ENCODE results near the gene GGT6.

The GGT6 gene

DNA sequence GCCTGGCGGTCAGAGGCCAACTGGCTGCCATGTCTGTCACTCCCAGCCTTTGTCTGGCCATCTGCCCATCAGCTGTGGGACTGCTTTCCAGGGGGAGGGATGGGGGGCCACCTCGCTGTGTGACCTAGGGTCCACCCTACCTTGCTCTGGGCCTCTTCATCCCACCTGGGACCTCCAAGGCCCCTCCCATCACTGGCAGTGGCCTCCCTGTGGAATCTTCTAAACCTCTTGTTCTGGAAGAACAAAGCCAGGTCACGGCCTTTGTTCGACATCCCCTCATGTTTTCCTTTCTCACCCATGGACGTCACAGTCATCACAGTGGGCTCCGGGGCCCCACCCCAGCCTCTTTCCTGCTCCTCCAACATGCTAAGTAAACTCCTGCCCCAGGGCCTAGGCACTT is 37.7 kb downstream of the GGT6 start:
- DNase-seq (ENCODE audit: low read depth), result no peak

DNA sequence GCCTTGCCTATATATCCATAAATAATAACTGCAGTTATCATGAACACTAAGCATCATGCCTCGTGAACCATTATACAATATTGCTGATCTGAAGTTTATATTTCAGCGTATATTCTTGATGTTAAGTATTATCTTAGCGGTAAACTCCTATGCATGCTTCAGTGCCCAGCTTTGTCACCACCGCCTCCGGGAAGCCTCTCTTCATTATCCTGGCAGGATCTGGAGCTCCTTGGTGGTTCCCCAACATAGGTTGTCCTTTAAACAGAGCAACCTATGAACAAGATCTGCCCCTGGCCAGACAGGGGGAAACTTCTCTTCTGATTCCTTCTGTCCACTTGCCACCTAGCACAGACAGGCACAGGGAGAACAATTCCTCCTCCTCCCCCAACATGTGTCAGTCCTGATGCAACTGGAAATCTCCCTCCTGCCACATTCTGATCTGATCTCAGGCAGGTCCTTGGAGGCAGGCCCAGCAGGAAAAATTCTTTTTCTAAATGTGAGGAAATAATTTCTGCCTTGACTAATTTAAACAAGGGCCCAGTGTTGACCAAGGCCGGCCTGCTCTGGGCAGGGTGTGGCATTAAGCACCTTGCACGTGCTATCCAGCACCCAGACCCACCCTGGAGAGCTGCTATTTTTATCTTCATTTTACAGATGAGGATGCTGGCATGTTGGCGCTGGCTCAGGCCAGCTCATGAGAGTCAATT is 39.3 kb downstream of the GGT6 start:
- no peak for DNase-seq (ENCODE audit: low read depth)

DNA sequence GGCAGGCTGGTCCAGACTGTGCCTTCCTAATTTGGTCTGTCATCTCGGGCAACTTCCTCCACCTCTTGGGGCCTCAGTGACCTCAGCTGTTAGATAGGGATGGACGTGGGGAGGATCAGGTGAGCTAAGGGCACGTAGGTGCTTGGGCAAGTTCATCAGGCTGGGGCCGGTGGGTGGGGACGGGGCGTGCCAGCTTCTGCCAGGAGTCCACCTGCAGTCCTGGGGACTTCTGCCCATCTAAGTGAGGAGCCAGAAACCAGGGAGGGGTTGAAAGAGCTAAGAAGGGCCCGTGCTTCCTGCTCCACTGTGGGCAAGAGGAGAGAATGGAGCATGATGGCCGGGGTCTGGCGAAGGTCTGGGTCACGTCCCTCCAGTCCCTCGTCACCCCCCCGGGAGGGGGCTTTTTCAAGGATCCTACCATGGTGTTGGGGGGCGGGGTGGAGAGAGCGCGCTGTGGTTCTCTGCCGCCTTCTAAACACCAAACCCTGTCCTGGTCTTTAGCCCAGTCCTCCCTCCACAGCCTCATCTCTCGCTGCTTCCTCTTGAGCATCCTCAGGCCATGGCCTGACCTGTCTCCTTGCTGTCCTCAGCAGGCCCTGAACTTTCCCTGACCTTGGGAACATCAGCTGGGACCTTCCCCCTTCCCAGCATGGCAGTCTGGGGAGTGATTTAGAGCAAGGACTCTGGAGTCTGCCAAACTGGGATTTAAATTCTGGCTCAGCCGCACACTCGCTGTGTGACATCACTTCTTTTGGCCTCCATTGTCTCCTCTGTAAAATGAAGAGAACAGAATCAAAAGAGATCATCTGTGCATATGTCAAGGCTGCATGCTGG is 40.1 kb downstream of the GGT6 start:
- DNase-seq (ENCODE audit: low read depth), result no peak

DNA sequence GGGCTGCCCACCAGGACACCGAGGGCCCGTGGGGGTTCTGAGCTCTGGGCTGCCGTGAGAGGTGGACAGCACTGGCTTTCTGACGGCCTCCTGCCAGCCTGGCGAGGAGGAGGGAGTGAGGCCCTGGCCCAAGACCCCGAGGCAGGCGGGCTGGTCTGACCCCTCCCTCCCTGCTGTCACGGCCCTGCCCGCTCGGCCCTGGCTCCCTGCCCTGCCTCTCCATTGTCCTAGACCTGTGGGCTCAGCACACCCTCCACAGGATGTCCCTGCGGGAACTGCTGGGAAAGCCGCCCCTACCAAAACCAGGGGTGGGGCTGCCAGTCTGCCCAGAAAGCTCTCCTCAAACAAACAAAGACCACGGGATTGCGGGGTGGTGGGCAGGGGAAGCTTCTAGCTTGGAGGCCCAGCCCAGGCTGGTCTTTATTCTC is 41.0 kb downstream of the GGT6 start:
- DNase-seq (ENCODE audit: low read depth), result no peak

DNA sequence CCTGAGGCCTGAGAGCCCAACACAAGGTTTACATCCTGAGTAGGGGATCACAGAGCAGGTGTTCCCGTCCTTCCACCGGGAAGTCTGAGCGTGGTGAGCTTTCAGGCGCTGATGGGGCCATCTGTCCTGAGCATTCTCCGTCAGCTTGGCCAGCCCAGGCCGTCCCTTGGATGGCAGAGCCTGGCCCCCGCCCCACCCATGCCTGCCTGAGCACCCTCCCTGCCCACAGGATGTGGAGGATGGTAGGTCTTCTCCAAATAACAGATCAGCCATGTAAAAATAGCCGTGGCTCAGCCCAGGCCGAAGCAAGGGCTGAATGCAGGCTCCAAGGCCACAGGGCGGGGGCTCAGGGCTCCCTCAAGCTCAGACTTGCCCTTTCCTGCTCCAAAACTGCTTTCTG is 41.5 kb downstream of the GGT6 start:
- DNase-seq (ENCODE audit: low read depth), result no peak

DNA sequence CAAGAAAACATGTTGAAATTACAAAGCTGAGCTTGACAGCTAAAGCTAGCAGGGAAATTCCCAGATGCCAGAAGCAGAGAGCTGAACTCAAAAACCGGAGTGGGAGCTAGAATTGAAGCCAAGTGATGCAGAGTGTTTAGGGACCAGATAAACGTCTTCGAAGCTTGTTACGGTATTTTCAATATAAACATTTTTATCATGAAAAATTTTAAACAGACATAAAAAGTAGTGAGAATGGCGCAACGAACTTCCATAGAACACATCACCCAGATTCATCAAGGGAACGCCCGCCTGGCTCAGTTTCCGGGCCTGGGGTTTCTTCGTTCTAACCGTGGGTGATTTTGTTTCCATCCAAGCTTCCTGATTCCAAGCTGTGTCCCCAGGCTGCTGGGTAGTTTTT is 43.6 kb downstream of the GGT6 start:
- DNase-seq (ENCODE audit: low read depth), result no peak

DNA sequence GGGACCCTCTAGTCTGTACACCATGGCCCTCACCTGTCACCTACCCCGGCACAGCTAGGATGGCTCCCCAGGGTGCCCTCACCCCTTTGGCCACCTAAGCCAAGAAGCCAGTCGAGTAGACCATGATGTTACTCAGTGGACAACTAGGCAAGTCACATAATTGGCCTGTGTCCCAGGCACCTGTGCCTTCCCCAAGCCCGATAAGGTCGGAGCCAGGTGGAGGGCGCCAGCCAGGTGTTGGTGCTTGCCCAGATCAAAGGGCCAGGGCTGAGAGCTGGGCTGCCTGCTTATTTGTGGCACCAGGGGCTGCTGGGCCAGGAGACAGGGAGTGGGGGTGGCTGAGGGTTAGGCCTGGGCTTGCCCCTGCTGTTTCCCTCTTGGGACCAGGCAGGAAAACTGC is 44.9 kb downstream of the GGT6 start:
- DNase-seq (ENCODE audit: low read depth), result no peak

DNA sequence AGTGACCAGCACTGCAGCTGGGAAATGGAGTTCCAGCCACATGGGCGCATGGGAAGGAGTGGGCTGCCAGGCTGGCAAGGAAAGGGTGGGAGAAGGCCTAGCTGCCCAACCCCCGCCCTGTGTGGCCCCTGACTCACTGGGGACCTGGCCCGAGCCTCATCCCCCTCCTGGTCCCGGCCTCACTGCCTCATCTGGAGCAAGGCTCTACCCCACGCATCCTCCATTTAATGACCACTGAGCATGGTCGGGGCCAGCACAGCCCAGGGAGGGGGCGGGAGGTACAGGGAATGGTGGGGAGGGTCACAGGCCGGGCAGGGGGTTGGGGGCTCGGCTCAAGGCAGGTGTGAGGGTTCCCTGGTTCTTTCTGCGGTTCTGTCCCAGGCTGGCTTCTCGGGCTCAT is 45.6 kb downstream of the GGT6 start:
- DNase-seq (ENCODE audit: low read depth), result no peak

DNA sequence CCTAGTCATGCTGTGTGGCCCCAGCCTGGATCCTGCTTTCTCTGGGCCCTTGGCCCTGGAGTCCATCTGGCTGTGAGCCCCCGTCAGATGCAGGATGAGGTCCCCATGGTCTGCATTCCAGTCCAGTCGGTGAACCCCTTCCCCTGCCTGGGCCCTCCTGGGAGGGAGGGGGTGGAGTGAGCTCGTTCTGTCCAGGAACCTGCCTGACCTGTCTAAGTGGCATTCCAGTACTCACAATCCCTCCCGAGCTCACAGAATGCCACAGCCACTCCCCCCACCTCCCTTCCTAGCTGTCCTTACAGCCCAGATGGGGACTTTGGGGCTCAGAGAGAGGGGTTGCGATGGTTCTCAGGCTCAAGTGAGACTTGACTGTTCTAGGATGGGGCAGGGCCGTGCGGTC is 46.2 kb downstream of the GGT6 start:
- DNase-seq (ENCODE audit: low read depth), result no peak

DNA sequence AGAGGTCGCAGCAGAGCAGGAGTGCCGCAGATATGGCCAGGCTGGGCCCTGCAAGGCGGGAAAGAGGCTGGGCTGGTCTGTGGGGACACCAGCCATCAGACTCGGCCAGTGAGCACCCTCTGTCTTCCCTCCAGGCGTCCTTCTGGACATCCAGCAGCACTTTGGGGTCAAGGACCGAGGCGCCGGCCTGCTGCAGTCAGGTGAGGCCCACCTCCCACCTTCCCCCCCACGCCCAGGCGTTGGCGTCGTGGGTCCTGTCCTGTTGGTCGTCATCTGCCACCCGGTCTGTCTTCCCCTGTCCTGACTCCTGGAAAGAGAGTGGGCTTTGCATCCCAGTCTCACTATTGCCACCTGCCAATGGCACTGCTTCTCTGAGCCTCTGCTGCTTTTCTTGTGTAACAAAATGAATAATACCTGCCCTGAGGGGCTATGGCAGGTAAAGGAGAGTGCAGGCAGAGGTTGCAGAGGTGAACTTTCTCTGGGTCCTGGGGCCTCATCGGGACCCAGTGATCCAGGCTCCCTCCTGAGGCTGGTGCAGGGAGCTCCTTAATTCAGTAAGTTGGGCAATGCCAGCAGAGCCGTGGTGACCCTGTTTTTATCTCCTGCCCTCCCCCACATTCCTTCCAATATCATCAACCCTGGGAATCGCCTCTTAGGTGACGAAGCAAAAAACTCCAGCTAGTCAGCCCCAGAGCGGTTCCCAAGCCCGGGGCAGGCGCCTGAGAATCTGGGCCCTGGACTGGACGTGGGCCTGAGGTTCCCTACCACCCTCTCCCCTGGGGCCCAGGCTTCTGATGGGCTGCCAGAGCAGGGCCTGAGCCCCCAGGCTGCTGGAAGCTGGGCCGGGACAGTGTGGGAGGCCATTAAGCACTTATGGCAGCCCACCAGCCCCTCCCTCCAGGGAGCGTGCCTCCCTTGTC is 47.0 kb downstream of the GGT6 start:
- no peak for DNase-seq (ENCODE audit: low read depth)

DNA sequence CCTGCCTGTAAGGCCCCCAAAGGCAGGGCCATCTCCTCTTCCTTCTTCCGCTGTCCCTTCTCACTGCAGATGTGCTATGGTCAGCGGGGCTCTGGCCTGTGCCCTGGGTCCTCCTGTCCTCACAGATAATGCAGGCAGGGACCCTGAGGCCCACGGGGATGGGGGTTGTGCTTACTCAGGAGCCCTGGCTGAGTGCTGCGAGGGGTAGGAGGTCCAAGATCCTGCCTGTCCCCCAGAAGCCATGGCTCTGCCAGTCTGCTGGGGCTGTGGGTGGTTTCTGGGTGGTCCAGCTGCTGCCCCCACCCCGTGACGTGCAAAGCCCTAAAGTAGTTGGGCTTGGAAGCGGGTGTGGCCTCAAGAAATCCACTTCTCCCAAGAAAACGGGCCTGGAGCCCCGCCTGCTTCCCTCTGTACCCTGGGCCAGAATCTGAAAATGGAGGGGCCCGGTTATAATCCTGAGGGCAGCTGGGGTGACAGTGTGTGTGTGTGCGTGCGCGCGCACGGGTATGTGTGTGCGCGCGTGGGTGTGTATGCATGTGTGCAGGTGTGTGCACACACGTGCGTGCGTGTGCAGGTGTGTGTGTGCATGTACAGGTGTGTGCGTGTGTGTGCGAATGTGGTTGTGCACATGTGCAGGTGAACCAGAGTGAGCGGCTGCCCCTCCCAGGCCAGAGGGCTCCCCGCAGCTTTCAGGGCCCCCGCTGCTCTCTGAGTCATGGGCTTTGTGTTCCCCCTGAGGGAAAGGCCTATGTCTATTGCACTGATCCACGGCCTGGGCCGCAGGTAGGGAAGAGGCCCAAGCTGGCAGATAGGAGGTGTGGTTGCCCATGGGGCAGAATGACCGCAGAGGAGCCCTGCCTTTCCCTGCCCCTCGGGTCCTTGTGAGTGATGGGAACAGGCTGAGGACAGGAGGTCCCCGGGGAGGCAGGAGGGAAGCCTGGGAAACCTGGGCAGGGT is 47.9 kb downstream of the GGT6 start:
- DNase-seq (ENCODE audit: low read depth), result no peak

DNA sequence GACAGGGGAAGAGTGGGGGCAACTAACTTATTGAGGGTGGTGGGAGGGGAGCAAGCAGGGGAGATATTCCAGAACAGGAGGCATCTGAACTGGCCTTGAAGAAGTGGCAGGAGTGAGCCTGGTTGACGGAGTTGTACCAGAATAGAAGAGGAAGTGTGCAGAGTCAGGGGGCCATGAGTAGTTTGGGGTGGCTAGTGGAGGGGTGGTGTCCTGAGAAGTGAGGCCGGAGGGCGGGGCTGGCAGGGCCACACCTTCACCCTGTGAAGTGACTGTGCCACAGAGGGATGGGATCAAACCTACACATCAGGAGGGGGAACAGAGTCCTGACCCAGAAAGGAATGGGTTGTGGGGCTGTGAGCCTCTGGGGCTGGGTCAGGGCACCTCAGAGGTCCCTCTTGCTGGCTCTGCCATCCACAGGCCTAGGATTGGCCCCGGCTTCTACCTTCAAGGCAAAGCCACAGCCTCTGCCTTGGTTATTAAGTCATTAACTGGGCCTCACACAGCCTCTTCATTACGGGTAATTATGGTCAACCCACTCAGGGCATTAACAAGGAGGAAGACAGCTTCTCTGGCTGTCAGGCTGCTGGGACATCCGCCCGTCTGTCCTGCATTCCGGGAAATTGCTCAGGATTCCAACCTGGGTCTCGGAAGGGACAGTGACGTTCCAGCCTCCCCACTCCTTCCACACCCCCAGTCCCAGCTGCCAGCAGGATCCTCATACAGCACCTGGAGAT is 49.0 kb downstream of the GGT6 start:
- DNase-seq (ENCODE audit: low read depth), result no peak

DNA sequence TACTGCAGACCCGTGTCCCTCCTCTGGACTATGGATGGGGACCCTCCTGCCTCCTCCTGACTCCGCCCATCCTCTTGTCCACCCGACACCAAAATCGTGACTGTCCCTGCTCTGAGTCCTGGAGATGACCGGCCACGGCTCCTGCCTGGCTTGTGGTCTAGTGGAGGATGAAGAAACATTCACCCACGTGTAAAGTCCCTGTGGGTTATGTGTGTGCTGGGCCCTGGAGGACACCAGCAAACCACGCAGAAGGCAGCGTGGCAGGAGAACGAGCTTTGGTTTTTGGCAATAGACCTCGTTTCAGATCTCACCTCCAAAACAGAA is 49.8 kb downstream of the GGT6 start:
- DNase-seq (ENCODE audit: low read depth), result no peak

DNA sequence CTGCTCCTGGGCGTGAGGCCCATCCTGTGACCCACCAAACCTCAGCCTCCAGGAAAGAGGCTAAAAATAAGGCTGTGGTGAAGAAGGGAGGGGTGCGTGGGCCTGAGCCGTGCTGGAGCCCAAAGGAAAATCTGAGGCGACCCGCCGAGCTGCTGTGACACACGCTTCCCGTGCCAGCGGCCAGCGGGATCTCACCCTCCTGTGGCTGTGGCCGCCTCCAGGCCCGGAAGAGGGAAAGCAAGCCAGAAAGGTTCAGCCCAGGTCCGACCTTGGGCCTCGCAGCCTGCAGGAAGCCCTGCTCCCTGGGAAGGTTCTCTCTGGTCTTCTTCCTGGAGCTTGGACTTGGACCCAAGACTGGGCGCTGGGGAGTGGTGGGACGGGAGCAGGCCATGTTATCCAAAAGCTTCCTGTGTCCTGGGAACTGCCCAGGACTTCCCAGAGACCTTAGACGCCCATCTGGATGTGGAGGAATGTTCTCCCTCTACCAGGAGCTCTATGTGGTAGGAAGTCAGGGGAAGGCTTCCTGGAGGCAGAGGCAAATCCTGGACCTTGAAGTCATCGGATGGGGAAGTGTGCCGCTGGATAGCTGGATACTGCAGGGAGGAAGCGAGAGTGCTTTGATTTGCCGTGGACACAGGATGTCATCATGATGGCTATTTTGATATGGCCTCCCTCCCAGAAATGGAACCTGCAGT is 50.3 kb downstream of the GGT6 start:
- no peak for DNase-seq (ENCODE audit: low read depth)

DNA sequence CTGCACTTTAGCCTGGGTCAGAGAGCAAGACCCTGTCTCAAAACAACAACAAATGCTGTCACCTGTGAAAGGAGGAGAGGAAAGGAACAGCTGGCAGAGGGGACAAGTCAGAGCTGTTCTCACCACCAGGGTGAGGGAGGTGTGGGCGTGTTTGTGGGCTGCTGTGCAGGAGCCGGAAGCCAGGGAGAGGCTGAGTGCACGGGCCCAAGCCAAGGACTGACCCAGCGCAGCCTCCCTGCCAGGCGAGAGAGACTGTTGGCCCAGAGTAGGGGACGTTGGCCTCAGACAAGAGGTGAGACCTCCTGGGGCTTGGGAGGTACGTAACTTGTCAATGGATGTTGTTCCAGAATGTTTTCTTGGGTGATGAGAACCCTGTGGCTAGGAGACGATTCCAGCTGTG is 51.0 kb downstream of the GGT6 start:
- no peak for DNase-seq (ENCODE audit: low read depth)

DNA sequence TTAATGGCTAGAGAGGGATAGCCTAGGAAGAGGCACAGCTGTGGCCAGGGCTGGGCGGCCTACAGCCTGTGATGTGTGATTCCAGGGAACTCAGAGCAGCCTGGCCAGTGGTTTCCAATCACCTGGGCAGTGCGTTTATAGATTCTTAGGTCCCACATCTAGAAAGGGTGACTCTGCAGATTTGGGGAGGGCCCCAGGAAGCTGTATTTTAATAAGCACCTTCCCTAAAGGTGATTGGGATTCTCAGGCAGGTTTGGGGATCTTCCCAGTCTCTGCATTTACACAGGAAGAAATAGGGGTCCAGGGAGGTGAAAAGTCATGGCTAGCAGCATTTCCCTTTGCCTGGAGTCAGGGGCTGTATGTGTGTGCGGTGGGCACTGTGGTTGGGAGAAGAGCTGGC is 52.2 kb downstream of the GGT6 start:
- DNase-seq (ENCODE audit: low read depth), result no peak

DNA sequence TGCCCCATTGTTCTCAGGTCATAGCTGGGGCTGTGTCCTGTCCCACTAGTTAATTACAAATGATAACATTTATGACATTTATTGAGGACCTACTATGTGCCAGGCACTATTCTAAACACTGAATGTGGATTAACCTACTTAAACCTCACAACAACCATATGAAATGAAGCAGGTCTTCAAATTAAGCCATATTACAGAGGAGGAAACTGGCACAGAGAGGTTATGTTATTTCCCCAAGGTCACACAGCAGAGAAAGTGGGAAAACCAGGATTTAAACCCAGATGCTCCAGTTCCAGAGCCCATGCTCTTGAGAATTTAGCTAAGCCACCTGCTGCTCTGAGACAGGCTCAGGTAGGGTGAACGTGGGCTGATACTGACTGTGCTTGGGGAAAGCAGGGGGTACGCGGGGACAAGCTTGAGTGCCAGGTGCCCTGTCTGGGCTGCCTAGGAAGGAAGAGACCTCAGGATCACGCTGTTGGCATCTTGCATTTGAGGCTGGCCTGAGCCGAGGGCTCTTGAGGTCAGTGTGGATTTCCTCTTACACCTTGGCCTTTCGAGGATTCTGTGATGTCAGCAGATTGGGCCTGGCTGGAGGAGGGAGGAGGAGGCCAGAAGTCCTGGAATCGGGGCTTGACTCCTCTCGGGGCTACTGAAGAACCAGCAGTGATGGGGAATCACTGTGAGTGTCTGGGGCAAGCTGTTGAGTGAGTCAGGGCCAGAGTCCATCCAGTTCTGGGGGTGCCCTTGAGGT is 52.8 kb downstream of the GGT6 start:
- DNase-seq (ENCODE audit: low read depth), result no peak
